22Rv1 (cell line): Measurements from ENCODE around the gene NUBP1.

Experiments used
- H3K27ac ChIP-seq: fragments of 450-650 bp; 2 replicates; pipeline ENCODE4 v1.5.1; 2017
- ZFX ChIP-seq: fragments of 450-650 bp; IDR thresholded peaks from 2 replicates; pipeline ENCODE4 v1.6.1; 2017; ENCODE audit warnings: antibody characterized with exemption, borderline replicate concordance
- TF ChIP-seq, protein P1 (sequence below): fragments of 450-650 bp; IDR thresholded peaks from 2 replicates; pipeline ENCODE4 v1.5.1; 2017; ENCODE audit warnings: mild to moderate bottlenecking

NUBP1 gene

GRCh38 chr16:10753670-10754069, 10.0 kb downstream of the NUBP1 start:
- no peak overlapping the region for H3K27ac ChIP-seq
- TF ChIP-seq, protein P1, sequence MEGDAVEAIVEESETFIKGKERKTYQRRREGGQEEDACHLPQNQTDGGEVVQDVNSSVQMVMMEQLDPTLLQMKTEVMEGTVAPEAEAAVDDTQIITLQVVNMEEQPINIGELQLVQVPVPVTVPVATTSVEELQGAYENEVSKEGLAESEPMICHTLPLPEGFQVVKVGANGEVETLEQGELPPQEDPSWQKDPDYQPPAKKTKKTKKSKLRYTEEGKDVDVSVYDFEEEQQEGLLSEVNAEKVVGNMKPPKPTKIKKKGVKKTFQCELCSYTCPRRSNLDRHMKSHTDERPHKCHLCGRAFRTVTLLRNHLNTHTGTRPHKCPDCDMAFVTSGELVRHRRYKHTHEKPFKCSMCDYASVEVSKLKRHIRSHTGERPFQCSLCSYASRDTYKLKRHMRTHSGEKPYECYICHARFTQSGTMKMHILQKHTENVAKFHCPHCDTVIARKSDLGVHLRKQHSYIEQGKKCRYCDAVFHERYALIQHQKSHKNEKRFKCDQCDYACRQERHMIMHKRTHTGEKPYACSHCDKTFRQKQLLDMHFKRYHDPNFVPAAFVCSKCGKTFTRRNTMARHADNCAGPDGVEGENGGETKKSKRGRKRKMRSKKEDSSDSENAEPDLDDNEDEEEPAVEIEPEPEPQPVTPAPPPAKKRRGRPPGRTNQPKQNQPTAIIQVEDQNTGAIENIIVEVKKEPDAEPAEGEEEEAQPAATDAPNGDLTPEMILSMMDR, result no peak
- TF ChIP-seq ZFX, result no peak

GRCh38 chr16:10754941-10755340, 11.3 kb downstream of the NUBP1 start:
- H3K27ac ChIP-seq, result no peak overlapping the region
- TF ChIP-seq ZFX, result no peak
- TF ChIP-seq, protein P1, result no peak

GRCh38 chr16:10756574-10756973, 12.9 kb downstream of the NUBP1 start:
- H3K27ac ChIP-seq, result no peak overlapping the region
- TF ChIP-seq, protein P1, result no peak
- TF ChIP-seq ZFX, result no peak

DNA sequence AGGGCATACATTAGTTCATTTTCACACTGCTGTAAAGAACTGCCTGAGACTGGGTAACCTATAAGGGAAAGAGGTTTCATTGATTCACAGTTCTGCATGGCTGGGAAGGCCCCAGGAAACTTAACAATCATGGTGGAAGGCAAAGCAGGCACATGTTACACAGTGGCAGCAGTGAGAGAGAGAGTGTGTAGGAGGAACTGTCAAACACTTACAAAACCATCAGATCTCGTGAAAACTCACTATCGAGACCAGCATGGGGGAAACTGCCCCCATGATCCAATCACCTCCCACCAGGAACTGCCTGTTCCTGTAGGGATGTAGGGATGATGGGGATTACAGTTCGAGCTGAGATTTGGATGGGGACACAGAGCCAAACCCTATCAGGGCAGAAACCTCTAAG, 17.2 kb downstream of the NUBP1 start:
- no peak overlapping the region for H3K27ac ChIP-seq
- no peak for TF ChIP-seq ZFX
- TF ChIP-seq, protein P1, result no peak

DNA sequence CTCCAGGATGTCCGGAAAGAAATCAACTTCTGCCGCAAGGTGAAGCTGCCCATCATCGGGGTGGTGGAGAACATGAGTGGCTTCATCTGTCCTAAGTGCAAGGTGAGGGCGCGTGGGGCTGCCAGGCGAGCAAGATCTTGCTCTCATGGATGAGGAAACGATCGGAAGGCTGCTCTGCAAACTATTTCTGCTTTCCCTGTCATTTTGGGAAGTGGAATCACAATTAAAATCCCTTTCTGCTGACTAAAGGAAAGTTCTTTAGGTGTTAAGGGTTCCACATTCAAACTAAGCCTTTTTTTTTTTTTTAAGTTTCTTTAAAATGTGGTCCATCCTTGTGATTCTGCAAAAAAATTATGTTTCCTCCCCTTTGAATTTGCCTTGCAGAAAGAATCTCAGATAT, 17.7 kb downstream of the NUBP1 start:
- TF ChIP-seq, protein P1, result no peak
- TF ChIP-seq ZFX, result no peak
- no peak overlapping the region for H3K27ac ChIP-seq

- no peak overlapping the region for H3K27ac ChIP-seq
- TF ChIP-seq, protein P1, result no peak
- TF ChIP-seq ZFX, result no peak
Measured at GRCh38 chr16:10762336-10763016, 18.8 kb downstream of the NUBP1 start.

- TF ChIP-seq ZFX, result no peak
- TF ChIP-seq, protein P1, result no peak
- H3K27ac ChIP-seq, result no peak overlapping the region
Measured at GRCh38 chr16:10763456-10763855, 19.8 kb downstream of the NUBP1 start.
